NCI-H1930 (cell line): ENCODE data around the gene SIRT3.
"Not testable (repeated sequence)": the region's sequence is repeated elsewhere in the genome, so short reads cannot be mapped to it uniquely, and the experiment has no call there.

Source experiments
- DNase-seq, 2 experiments: peaks; one replicate each; lab custom pipeline; 2025; lab: John Stamatoyannopoulos, UW

Gene SIRT3

GRCh38 chr11:270451-271318 is 34.5 kb upstream of the SIRT3 start:
- DNase-seq, result no peak

DNA sequence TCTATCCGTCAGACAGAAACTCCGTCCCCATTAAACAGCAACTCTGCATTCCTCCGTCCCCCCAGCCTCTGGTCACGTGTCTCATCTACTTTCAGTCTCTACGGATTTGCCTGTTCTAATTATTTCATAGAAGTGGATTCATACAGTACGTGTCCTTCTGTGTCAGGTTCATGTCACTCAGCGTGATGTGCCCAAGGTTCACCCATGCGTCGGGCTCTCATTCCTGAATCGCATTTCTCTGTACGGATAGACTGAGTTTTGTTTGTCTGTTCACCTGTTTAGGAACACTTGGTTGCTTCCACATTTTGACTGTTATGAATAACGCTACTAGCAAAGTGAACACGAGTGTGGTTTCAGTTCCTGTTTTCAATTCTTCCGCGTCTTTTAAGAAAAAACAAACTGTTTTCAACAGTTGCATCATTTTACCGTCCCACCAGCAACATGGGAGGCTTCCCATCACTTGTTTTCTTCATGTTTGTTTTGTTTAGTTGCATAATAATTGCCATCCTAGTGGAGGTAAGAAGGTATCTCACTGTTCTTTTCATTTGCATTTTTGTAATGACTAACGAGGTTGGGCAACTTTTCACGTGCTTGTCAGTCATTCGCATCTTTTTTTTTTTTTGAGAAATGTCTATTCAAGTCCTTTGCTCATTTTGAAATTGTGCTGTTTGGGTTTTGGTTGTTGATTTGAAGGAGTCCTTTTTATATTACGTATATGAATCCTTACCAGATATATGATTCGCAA is 33.2 kb upstream of the SIRT3 start:
- no peak for DNase-seq

DNA sequence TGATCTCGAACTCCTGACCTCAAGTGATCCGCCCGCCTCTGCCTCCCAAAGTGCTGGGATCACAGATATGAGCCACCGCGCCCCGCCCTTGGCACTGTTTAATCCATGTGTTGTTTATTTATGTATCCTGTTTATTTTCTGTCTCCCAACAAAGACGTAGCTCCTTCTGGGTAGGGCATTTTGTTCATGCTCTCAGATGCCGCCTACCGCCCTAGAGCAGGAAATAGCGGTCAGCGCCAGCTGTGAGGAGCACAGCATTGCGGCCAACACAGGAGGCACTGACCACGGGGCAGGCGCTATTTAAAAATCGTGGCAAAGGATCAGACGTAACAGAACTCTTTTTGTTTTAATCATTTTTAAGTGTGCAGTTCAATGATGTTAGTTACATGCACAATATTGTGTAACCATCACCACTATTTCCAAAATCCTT is 32.6 kb upstream of the SIRT3 start:
- not testable (repeated sequence) for DNase-seq

DNA sequence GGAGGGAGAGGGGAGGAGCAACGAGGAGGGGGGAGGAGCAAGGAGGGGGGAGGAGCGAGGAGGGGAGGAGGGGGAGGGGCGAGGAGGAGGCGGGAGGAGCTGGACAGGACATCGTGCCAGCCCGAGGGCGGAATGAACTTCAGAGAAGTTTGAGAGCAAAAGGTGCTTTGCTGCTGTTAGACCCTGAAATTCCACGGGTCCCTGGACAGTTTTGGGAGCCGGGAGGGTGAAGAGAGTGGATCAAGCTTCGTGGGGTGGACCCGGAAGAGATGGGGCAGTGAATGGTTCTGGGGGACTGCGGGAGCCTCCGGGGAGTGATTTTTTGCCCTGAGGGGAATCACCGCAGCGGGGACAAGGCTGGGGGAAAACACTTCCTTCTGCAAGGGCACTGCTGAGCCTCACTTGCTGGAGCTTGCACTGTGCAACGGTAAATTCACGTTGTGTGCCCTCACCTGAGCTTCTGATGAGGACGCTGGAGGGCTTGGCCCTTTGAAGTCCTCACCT is 31.4 kb upstream of the SIRT3 start:
- no peak for DNase-seq

- DNase-seq, result no peak
These were observed 30.7 kb upstream of the SIRT3 start for GRCh38 chr11:266676-267439.

DNA sequence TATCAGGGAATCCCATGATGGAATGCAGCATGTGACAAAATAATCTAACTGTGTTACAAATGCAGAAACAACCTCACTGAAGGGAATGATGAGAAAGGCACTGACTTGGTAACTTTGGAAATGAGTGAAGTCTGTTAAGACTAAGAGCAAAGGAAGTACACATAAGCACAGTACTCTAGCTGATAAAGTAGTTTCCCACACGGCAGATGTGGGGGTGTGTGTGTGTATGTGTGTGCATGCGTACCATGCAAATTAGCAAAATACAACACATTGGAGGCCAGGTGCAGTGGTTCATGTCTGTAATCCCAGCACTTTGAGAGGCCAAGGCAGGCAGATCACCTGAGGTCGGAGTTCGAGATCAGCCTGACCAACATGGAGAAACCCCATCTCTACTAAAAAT is 25.5 kb upstream of the SIRT3 start:
- no peak for DNase-seq

DNA sequence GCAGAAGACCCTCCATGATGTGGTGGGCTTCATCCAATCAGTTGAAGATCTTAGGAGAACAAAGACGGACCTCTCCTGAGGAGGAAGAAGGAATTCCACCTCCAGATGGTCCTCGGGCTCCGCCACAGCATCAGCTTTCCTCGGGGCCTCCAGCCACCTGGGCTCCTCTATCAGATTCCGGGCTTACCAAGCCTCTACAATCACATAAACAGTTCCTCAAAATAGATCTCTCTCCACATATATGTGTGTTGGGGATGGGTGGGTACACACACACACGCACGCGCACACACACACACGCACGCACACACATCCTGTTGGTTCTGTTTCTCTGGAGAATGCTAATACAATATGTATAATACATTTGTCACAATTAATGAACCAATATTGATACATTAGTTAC is 23.3 kb upstream of the SIRT3 start:
- DNase-seq, result no peak

DNA sequence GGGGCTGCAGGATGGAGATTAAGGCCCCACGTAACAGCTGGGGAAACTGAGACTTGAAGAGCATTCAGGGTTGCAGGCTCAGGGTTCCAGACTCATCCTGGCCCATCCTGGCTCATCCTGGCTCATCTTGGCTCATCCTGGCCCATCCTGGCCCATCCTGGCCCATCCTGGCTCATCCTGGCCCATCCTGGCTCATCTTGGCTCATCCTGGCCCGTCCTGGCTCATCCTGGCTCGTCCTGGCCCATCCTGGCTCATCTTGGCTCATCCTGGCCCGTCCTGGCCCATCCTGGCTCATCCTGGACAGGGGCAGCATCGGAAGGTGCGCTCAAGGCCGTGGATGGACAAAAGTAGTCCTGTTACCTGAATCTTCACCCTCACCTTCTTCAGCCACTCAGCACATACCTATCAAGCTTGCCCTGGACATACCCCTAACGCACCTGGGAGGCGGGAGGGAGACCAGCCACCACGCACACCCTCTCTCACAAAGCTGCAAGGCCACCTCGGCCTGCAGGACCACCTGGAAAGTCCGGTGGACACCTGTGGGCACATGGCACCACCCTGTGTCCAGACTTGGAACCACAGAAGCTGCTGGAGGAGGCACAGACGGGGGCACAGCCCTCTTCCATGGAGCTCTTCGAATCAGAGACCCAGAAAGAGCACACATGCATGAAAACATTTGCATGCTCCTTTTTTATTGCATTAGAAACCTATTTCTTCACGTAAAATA is 21.8 kb upstream of the SIRT3 start:
- DNase-seq, result no peak

- no peak for DNase-seq
These were observed 21.0 kb upstream of the SIRT3 start for GRCh38 chr11:256952-257737.

- DNase-seq, result no peak
These were observed 19.7 kb upstream of the SIRT3 start for GRCh38 chr11:255816-256215.

GRCh38 chr11:255176-255575 is 19.0 kb upstream of the SIRT3 start:
- no peak for DNase-seq

DNA sequence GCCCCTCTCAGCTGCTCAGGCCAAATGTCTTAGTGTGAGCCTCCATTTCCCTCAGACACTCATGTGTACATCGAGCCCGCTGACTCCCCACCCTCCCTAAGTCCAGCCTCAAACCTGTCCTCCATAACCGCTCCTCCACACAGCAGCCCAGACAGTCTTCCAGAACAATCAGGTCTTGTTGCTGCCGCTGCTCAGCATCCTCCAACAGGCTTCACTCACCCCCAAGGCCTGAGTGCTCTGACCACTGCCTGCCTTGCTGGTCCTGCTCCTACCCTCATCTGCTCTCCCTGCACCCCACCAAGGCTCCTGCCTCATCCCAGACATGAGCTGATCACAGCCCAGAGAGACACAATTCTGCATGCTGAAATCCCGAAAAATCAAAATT is 17.7 kb upstream of the SIRT3 start:
- no peak for DNase-seq

- DNase-seq, result no peak
These were observed 17.2 kb upstream of the SIRT3 start for GRCh38 chr11:253160-253885.

DNA sequence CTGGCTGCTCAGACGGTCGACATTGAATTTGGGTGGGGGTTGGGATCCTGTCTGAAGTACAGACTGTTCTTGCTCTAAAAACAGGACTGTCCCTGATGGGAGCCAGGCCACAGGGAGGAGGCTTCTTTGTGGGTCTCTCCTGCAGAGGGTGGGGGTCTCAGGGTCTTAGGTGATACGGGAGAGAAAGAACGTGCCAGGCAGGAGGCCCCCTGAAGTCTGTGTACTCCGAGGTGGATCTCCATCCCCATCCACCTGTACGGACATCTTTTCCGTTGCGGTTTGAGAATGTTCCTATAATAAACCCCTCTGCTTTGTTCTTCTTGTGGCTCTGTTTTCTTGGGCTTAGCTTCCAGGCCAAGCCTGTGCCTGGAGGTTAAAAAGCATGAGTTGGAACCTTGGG is 16.5 kb upstream of the SIRT3 start:
- no peak for DNase-seq

- DNase-seq, result no peak
These were observed 15.4 kb upstream of the SIRT3 start for GRCh38 chr11:251550-251949.

DNA sequence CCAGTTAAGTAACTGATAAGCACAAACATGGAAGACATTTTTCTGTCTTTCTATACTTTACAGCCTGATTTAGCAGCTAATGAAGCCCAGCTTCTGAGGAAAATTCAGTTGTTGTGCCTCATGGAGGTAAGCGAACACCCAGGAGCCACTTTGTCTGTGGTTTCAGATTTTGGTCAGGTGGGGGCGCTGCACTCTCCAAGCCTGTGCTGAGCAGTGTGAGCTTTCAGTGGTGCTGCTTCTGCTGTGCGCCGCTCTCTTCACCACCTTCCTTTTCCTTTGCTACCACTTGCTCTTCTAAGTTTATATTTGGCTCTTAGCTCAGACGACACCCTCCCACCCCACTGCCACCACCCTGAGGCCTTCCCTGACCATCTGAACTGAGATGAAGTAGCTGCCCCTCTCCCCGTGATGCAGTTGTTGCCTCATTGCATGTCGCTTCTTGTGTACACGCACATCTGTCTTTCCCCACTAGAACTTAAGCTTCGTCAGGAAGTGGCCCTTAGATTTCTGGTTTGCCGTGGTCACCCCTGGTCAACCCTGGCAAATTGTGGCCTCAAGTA is 14.7 kb upstream of the SIRT3 start:
- DNase-seq, result peak in 1 of 2 experiments; percentile 55

GRCh38 chr11:250274-250673 is 14.1 kb upstream of the SIRT3 start:
- DNase-seq, result no peak

DNA sequence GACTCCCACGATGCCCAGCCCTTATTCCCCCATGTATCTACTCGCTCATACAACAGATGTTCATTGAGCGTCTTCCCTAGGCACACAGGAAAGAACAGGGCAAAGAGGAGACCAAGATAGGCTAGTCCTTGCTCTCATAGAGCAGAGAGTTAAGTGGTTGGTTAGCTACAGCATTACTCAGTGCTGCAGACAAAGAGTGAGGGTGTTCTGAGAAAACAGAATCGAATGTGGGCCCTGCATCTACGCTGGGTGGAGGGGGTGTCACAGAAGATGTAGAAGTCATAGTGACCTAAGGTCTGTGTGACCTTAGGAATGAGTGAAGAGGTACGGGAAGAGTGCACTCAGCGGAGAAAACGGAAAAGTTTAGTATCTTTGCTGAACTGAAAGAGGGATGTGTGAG is 12.9 kb upstream of the SIRT3 start:
- no peak for DNase-seq

DNA sequence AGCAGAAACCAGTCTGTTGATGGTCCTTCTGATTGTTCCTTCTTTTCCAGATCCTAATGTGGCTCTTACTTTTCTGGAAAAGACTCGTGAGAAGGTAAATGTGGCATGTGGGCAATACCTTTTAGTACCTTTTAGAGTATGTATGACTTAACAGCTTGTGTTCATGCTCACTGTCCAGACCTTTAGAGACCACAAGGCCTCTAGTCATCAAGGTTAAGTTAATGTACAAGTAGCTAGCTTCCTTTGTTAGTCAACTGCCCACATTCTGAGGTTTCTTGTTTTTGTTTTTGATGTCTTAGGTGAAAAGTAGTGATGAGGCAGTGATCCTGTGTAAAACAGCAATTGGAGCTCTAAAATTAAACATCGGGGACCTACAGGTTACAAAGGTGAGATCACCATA is 8.2 kb upstream of the SIRT3 start:
- no peak for DNase-seq

GRCh38 chr11:241634-242033 is 5.5 kb upstream of the SIRT3 start:
- no peak for DNase-seq
